Peyer's patch (tissue), 4 donors: Measurements from ENCODE around the gene KIF12. TPM values are rescaled to one million over a fixed set of nuclear protein-coding genes. Genes with fewer than 3 reads are reported as not detected.
"Not testable (repeated sequence)": the region's sequence is repeated elsewhere in the genome, so short reads cannot be mapped to it uniquely, and the experiment has no call there.

Source experiments
- DNase-seq, 3 donors: peaks; one replicate each; pipeline ENCODE4 v3.0.0-alpha.2; 2017 to 2019
- H3K27ac ChIP-seq, 4 donors: fragments of 200-600 bp; sonication (generic); one replicate each; pipeline ENCODE4 v1.5.1; 2016 to 2019
- H3K27me3 ChIP-seq, 2 donors: fragments of 200-600 bp; sonication (generic); one replicate each; pipeline ENCODE4 v1.5.1; 2019
- H3K36me3 ChIP-seq, 3 donors: fragments of 200-600 bp; sonication (generic); one replicate each; pipeline ENCODE4 v1.5.1; 2016 to 2019
- H3K4me1 ChIP-seq, 4 donors: fragments of 200-600 bp; sonication (generic); one replicate each; pipeline ENCODE4 v1.5.1; 2016 to 2019
- H3K4me3 ChIP-seq, 4 donors: fragments of 200-600 bp; sonication (generic); 1 replicate in 3 of 4; 2 replicates in 1 of 4; pipeline ENCODE4 v1.5.1; 2016 to 2019; ENCODE audit warnings: mild to moderate bottlenecking in 1 of 4
- H3K9me3 ChIP-seq, 4 donors: fragments of 200-600 bp; sonication (generic); one replicate each; pipeline ENCODE4 v1.5.1; 2016 to 2019; ENCODE audit warnings: mild to moderate bottlenecking in 1 of 4
- CTCF ChIP-seq, 6 experiments: fragments of 450-650 bp in 4 of 6; fragments of 200-600 bp in 2 of 6; sonication (generic) in 1 of 6; IDR thresholded peaks; one replicate each; pipeline ENCODE4 v1.5.1; 2017 to 2019; ENCODE audit warnings: antibody characterized with exemption in 6 of 6, mild to moderate bottlenecking in 3 of 6, moderate library complexity in 1 of 6
- POLR2A ChIP-seq, 2 donors: fragments of 450-650 bp; IDR thresholded peaks; one replicate each; pipeline ENCODE4 v1.5.1; 2017; ENCODE audit warnings: antibody characterized with exemption in 2 of 2, mild to moderate bottlenecking in 2 of 2, moderate library complexity in 2 of 2
- total RNA-seq, 4 donors: library from RNA; depleted of rRNA; stranded (reverse); fragments of >200 nt; gene quantifications; one replicate each; pipeline ENCODE4 v1.1.0, GENCODE V29; 2016

The KIF12 gene
- total RNA-seq, 4 donors from 2014 or later = 23.6 to 85.3 (median 41.3) TPM

GRCh38 chr9:114046237-114046755 lies 52.8 kb downstream of the KIF12 start:
- Histone ChIP-seq H3K36me3 (peaks cover 0 to 14% (median 0%) of the 10 kb centered on the region in 3 donors), H3K27me3 (no peaks in the 10 kb centered on the region), H3K27ac (no peak overlapping the region), H3K9me3 (no peaks in the 10 kb centered on the region), H3K4me1 (no peaks in the 10 kb centered on the region), H3K4me3 (no peak overlapping the region)
- TF ChIP-seq POLR2A (IDR thresholded peaks at IDR 0.05) (no peak), CTCF (IDR thresholded peaks at IDR 0.05) (no peak)
- DNase-seq = no peak

GRCh38 chr9:114043660-114044059 lies 55.4 kb downstream of the KIF12 start:
- not testable (repeated sequence) for H3K27me3 ChIP-seq, DNase-seq

More at GRCh38 chr9:114043660-114044059, 55.4 kb downstream of the KIF12 start:
- H3K36me3 ChIP-seq, H3K27ac ChIP-seq, H3K4me3 ChIP-seq, H3K9me3 ChIP-seq, H3K4me1 ChIP-seq: not testable (repeated sequence)

Other genes starting within 250 kb of the KIF12 start
- gene ZNF618, start 223.0 kb downstream of the KIF12 start, total RNA-seq = 10 to 100 TPM in 1 of 4 donors, 1 to 10 TPM in 3; 2.8 to 26.4 (median 4.1) TPM
- 1 to 10 TPM in 1 of 4 donors, not detected in 3; 4.4 TPM for gene AMBP, start 21.0 kb downstream of the KIF12 start, total RNA-seq
- gene COL27A1, start 56.2 kb upstream of the KIF12 start, total RNA-seq = 10 to 100 TPM in 1 of 4 donors, 1 to 10 TPM in 3; 5.8 to 23.1 (median 7.2) TPM
- not detected for gene ORM1, start 223.8 kb upstream of the KIF12 start, total RNA-seq
- not detected for gene ORM2, start 230.6 kb upstream of the KIF12 start, total RNA-seq